BJ (cell line): Measurements from ENCODE around the gene VARS1. TPM values are rescaled to one million over a fixed set of nuclear protein-coding genes. Genes with fewer than 3 reads are reported as not detected.
A peak's percentile ranks its signal among the peaks of the same experiment; 100 is the strongest.

Source experiments
- CTCF ChIA-PET: fragments of 350-600 bp; formaldehyde crosslinking; extraction: SDS; loops from one replicate; lab custom pipeline; 2021; ENCODE audit warnings: antibody characterized with exemption, inconsistent platforms; lab: Yijun Ruan, JAX
- POLR2A ChIA-PET: fragments of 300-600 bp; sonication (Branson Sonifier 250); formaldehyde crosslinking; extraction: SDS; loops from one replicate; lab custom pipeline; 2021; ENCODE audit warnings: antibody characterized with exemption; lab: Charles Lee
- DNase-seq: peaks from one replicate; pipeline ENCODE4 v3.0.0-alpha.2; 2011; ENCODE audit warnings: low read depth
- H3K27me3 ChIP-seq: 2 replicates; pipeline ENCODE4 v1.6.0; 2011; ENCODE audit warnings: low read length; ENCODE audit not compliant: control insufficient read depth, insufficient read depth
- H3K36me3 ChIP-seq: 2 replicates; pipeline ENCODE4 v1.5.1; 2011; ENCODE audit warnings: low read length; ENCODE audit not compliant: control insufficient read depth, insufficient read depth
- H3K4me3 ChIP-seq: 2 replicates; pipeline ENCODE4 v1.5.1; 2011; ENCODE audit warnings: low read depth, mild to moderate bottlenecking, control low read depth, low read length
- polyA plus RNA-seq: library from polyadenylated mRNA; depleted of rRNA; stranded (reverse); fragments of >200 nt; gene quantifications from 2 replicates; pipeline ENCODE4 v1.2.3, GENCODE V29; 2011
- TF ChIP-seq, protein P1 (sequence below): IDR thresholded peaks from 2 replicates; pipeline ENCODE4 v1.5.1; 2011; ENCODE audit warnings: low read depth, mild to moderate bottlenecking, control low read depth, inconsistent platforms, low read length, moderate library complexity; ENCODE audit not compliant: insufficient read depth

The VARS1 gene
- polyA plus RNA-seq, 1 experiment = 33.9 TPM

GRCh38 chr6:31769684-31770371, 25.7 kb downstream of the VARS1 start:
- CTCF ChIA-PET = interaction anchor here (0.5 to 3.3 kb wide), 28 partner anchors 10 to 109 kb away, joined by 3 to 35 read pairs (median 6); partner anchors contain the start of genes C6orf47, CLIC1, DDAH2 and HSPA1A
- no peak overlapping the region for H3K4me3 ChIP-seq
- no peak for DNase-seq
- H3K27me3 ChIP-seq = no peaks in the 10 kb centered on the region
- POLR2A ChIA-PET = interaction anchor here (0.6 to 0.7 kb wide), 2 partner anchors 33 to 64 kb away, joined by 3 read pairs; no protein-coding TSS in a partner anchor
- no peaks in the 10 kb centered on the region for H3K36me3 ChIP-seq
- TF ChIP-seq, protein P1, sequence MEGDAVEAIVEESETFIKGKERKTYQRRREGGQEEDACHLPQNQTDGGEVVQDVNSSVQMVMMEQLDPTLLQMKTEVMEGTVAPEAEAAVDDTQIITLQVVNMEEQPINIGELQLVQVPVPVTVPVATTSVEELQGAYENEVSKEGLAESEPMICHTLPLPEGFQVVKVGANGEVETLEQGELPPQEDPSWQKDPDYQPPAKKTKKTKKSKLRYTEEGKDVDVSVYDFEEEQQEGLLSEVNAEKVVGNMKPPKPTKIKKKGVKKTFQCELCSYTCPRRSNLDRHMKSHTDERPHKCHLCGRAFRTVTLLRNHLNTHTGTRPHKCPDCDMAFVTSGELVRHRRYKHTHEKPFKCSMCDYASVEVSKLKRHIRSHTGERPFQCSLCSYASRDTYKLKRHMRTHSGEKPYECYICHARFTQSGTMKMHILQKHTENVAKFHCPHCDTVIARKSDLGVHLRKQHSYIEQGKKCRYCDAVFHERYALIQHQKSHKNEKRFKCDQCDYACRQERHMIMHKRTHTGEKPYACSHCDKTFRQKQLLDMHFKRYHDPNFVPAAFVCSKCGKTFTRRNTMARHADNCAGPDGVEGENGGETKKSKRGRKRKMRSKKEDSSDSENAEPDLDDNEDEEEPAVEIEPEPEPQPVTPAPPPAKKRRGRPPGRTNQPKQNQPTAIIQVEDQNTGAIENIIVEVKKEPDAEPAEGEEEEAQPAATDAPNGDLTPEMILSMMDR = peak; percentile 91

- POLR2A ChIA-PET = no interaction called here
- TF ChIP-seq, protein P1 = no peak
- DNase-seq = no peak
- Histone ChIP-seq H3K27me3 (no peaks in the 10 kb centered on the region), H3K36me3 (no peaks in the 10 kb centered on the region), H3K4me3 (no peak overlapping the region)
- CTCF ChIA-PET = interaction anchor here (1.1 to 3.3 kb wide), 11 partner anchors 10 to 57 kb away, joined by 4 to 35 read pairs (median 12); partner anchors contain the start of genes CLIC1, DDAH2, MPIG6B and MSH5
Measured at GRCh38 chr6:31768363-31769257, 26.9 kb downstream of the VARS1 start.

DNA sequence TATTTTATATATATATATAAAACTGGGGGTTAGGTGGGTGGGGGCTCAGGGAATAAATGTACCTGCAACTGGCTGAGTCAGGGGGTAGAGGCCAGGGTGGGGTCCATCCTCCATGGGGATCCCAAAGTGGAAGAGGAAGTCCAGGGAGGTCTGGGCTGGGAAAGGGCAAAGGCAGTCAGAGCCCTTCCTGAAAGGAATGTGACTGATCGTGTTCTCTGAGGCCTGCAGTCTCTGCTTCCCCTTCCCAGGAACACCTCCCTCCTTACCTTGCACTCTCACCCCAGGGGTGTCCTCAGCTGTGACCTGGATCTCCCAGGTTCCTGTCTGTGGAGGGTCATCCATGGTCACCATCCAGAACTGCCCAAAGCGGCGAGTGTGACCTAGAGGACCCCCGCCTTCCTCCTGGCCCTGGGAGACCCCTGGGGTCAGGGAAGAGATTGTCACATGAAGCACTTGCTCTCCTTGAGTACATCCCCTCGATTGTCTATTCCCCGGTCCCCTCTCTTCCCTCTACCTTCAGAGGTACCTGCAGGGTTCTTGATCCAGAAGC, 28.4 kb downstream of the VARS1 start:
- ChIA-PET CTCF (no interaction called here), POLR2A (no interaction called here)
- TF ChIP-seq, protein P1 = no peak
- no peak for DNase-seq
- no peaks in the 10 kb centered on the region for H3K36me3 ChIP-seq
- H3K4me3 ChIP-seq = no peak overlapping the region
- no peaks in the 10 kb centered on the region for H3K27me3 ChIP-seq

- Histone ChIP-seq H3K36me3 (no peaks in the 10 kb centered on the region), H3K27me3 (no peaks in the 10 kb centered on the region), H3K4me3 (peak overlapping the region; percentile 30)
- DNase-seq = no peak
- TF ChIP-seq, protein P1 = 0 out of 2 replicates have a peak, but pooled peaks have one; percentile 5
- CTCF ChIA-PET = interaction anchor here (1.0 to 1.6 kb wide), 5 partner anchors 19 to 85 kb away, joined by 3 to 4 read pairs (median 4); partner anchors contain the start of genes CLIC1 and LY6G5C
- POLR2A ChIA-PET = no interaction called here
Measured at GRCh38 chr6:31765910-31766794, 29.4 kb downstream of the VARS1 start.
